Transverse colon (tissue), 4 donors: Measurements from ENCODE around the gene ACO1. TPM values are rescaled to one million over a fixed set of nuclear protein-coding genes. Genes with fewer than 3 reads are reported as not detected.

Experiments used
- DNase-seq: peaks from one replicate; pipeline ENCODE4 v3.0.0-alpha.2; 2019
- H3K27ac ChIP-seq, 4 donors: fragments of 200-600 bp; sonication (generic); 2 replicates each; pipeline ENCODE4 v1.5.1; 2016 to 2018; ENCODE audit warnings: inconsistent platforms in 4 of 4
- H3K27me3 ChIP-seq: fragments of 200-600 bp; sonication (generic); 2 replicates; pipeline ENCODE4 v1.5.1; 2017; ENCODE audit warnings: inconsistent platforms
- H3K36me3 ChIP-seq, 4 donors: fragments of 200-600 bp; sonication (generic); 2 replicates each; pipeline ENCODE4 v1.5.1; 2017 to 2019; ENCODE audit warnings: inconsistent platforms in 4 of 4
- H3K4me1 ChIP-seq, 4 donors: fragments of 200-600 bp; sonication (generic); 2 replicates each; pipeline ENCODE4 v1.5.1; 2017 to 2020; ENCODE audit warnings: inconsistent platforms in 4 of 4
- H3K4me3 ChIP-seq, 4 donors: fragments of 200-600 bp; sonication (generic); 1 replicate in 1 of 4; 2 replicates in 3 of 4; pipeline versions ENCODE4 v1.5.1 to v1.6.1; 2017 to 2019; ENCODE audit warnings: inconsistent platforms in 4 of 4
- H3K9me3 ChIP-seq, 2 donors: fragments of 200-600 bp; sonication (generic); 2 replicates each; pipeline ENCODE4 v1.5.1; 2017 to 2019; ENCODE audit warnings: inconsistent platforms in 2 of 2
- CTCF ChIP-seq, 5 experiments: fragments of 200-600 bp in 3 of 5; fragments of 450-650 bp in 2 of 5; sonication (generic) in 3 of 5; IDR thresholded peaks; 1 replicate in 2 of 5; 2 replicates in 3 of 5; pipeline ENCODE4 v1.5.1; 2016 to 2017; ENCODE audit warnings: antibody characterized with exemption in 5 of 5, inconsistent platforms in 3 of 5, mild to moderate bottlenecking in 2 of 5, moderate library complexity in 1 of 5
- EP300 ChIP-seq: sonication (generic); formaldehyde crosslinking; IDR thresholded peaks from one replicate; pipeline ENCODE4 v1.6.1; 2017; ENCODE audit warnings: antibody characterized with exemption, low read depth
- POLR2A ChIP-seq: fragments of 450-650 bp; IDR thresholded peaks from one replicate; pipeline ENCODE4 v1.6.1; 2016; ENCODE audit warnings: antibody characterized with exemption, mild to moderate bottlenecking, moderate library complexity
- POLR2AphosphoS5 ChIP-seq, 3 donors: sonication (generic); formaldehyde crosslinking; IDR thresholded peaks; one replicate each; pipeline ENCODE4 v1.6.1; 2016; ENCODE audit warnings: antibody characterized with exemption in 3 of 3
- WGBS, 2 donors: methylation state at CpG; one replicate each; pipeline ENCODE4 v1.1.5; 2018; ENCODE audit warnings: low coverage in 1 of 2; 5-methylcytosine and 5-hydroxymethylcytosine counted together
- in situ Hi-C, 4 donors: fragments of 200-750 bp; cut with MboI; loops; one replicate each; pipeline versions ENCODE4 v1.15.0 to v1.15.1; 2017; ENCODE audit warnings: low sequenced_read_pairs in 3 of 4, low pct_ligation_motif_present in 1 of 4, low pct_unique_long_range_greater_than_20kb in 1 of 4
- intact Hi-C: fragments of 100-400 bp; cut with DNase I; formaldehyde crosslinking; loops from one replicate; pipeline ENCODE4 v1.15.1; 2023; ENCODE audit warnings: low total_unique reads
- total RNA-seq, 4 donors: library from RNA; depleted of rRNA; stranded (reverse); fragments of >200 nt; gene quantifications; one replicate each; pipeline ENCODE4 v1.1.0, GENCODE V29; 2016

Gene ACO1
- total RNA-seq, 4 donors from 2014 or later, result 10.1 to 34.5 (median 27.3) TPM

DNA sequence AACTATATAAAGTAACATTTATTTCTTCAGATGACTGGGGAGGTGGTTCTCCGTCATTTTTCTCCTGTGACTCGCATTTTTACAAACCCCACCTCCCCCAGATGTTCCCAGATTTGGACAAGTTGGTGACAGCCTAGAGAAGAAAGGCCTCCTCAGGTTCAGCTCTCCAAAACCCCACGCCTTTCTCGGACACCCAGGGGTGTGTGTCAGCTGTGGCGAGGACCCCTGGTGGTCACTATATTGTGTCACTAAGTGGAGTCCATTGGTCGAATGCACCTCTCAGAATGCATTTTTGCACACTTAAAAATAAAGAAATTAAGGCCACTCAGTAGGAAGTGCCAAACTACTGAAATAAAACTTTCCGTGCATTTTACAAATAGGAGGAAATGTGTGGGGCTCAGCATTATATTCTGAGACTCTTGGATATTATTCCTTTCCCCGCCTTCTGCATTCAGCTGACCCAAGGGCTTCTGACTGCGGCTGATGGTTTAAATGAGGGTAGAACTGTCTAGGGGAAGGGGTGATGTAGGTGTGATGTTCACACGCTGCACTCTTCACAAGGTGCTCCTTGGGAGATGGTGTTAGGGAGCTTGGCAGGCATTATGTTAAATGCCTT is 47.6 kb downstream of the ACO1 start:
- Histone ChIP-seq H3K36me3 (peaks cover 0 to 28% (median 13%) of the 10 kb centered on the region in 4 donors), H3K4me1 (peaks cover 0 to 6% (median 0%) of the 10 kb centered on the region in 4 donors), H3K27ac (no peak overlapping the region), H3K27me3 (no peaks in the 10 kb centered on the region), H3K9me3 (no peaks in the 10 kb centered on the region), H3K4me3 (no peak overlapping the region)
- in situ Hi-C loops, result loop anchor here in 1 of 4 donors (5.0 kb wide), 1 partner anchor 50 kb away; the partner anchor contains the start of gene ACO1
- peak; percentile 38 for DNase-seq
- 72 to 75% methylated on average over 2 to 10 of the region's 10 CpGs for WGBS, 2 donors
- intact Hi-C loops, result loop anchor here (5.0 kb wide), 1 partner anchor 50 kb away; the partner anchor contains the start of gene ACO1
- TF ChIP-seq POLR2AphosphoS5 (IDR thresholded peaks at IDR 0.05) (no peak), CTCF (IDR thresholded peaks at IDR 0.05) (peak; percentile 37 to 51 (median 46))

DNA sequence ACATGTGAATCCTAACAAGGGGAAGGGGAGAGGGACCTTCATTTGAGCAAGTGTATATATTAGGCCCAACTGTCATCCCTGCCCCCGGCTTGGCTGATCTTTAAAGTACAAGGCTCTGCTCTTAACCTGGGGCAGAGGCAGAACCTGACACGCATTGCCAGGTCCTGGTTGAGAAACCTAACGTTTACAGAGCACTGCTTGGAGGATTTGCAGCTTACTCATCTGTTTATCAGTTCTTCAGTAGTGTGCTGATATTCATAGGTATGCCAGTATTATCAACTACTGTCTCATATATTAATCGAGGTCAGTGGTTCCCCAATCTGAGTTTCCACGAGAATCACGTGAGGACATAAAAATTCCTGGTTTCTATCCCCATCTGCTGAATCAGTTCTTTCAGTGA is 50.4 kb downstream of the ACO1 start:
- Histone ChIP-seq H3K4me3 (no peak overlapping the region), H3K36me3 (peaks cover 0 to 38% (median 17%) of the 10 kb centered on the region in 4 donors), H3K27me3 (no peaks in the 10 kb centered on the region), H3K9me3 (no peaks in the 10 kb centered on the region), H3K27ac (no peak overlapping the region), H3K4me1 (no peaks in the 10 kb centered on the region)
- DNase-seq, result no peak
- in situ Hi-C loops, result loop anchor here in 1 of 4 donors (5.0 kb wide), 1 partner anchor 53 kb away; the partner anchor contains the start of gene ACO1
- intact Hi-C loops, result loop anchor here (5.0 kb wide), 1 partner anchor 53 kb away; the partner anchor contains the start of gene ACO1
- TF ChIP-seq POLR2A, result no peak
- TF ChIP-seq POLR2AphosphoS5 (IDR thresholded peaks at IDR 0.05), result no peak
- no peak for TF ChIP-seq CTCF (IDR thresholded peaks at IDR 0.05)
- TF ChIP-seq EP300, result no peak
- WGBS, 2 donors, result 86 to 87% methylated on average over 3 to 6 of the region's 6 CpGs

DNA sequence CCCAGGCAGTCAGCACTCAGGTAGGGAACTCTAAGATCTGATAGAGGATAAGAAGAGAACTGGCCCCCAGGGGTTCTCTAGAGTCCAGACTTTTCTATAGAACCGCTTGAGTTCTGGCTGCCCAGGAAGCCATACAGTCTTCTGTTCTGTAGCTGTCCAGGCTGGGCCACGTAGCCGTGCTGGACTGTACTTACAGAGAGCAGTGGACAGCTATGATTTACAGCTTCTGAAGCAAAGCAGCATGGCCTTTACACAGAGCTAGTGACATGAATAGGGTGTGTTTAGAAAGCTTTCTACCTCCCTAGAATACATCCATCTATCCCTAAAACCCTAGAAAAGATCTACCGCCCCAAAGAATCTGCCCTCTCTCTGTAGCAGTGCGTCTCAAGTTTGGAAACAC is 57.2 kb downstream of the ACO1 start:
- no peaks in the 10 kb centered on the region for H3K4me1 ChIP-seq
- 53 to 79% methylated on average over 2 to 5 of the region's 5 CpGs for WGBS, 2 donors

DNA sequence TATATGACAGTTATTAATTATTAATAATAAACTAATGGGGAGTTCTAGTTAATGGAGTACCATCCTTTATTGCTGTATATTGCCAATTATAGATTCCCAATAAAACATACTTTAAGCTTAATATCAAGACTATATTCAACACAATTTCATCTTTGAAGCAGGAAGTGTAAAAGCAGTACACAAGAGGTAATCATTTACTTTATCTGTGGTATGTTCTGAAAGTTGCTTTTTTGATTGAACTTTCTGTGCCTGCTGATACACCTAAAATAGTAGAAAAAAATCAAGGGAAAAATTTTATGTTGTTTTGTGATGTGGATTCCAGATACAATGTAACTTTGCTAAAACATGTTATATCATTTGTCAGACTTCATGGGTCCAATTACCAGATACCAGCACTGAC is 58.0 kb downstream of the ACO1 start:
- intact Hi-C loops (no loop called here), in situ Hi-C loops (no loop called here)
- H3K4me3 ChIP-seq, result no peak overlapping the region
- no peak for DNase-seq
- TF ChIP-seq POLR2AphosphoS5 (IDR thresholded peaks at IDR 0.05) (no peak), POLR2A (no peak), CTCF (IDR thresholded peaks at IDR 0.05) (no peak)
- no peak overlapping the region for H3K27ac ChIP-seq
- no peaks in the 10 kb centered on the region for H3K4me1 ChIP-seq
- H3K36me3 ChIP-seq, result peaks cover 0 to 20% (median 9%) of the 10 kb centered on the region in 4 donors
- no peaks in the 10 kb centered on the region for H3K27me3 ChIP-seq
- no peaks in the 10 kb centered on the region for H3K9me3 ChIP-seq

More for the DNA sequence above, 57.2 kb downstream of the ACO1 start:
- in situ Hi-C loops, result no loop called here
- no peak overlapping the region for H3K4me3 ChIP-seq
- TF ChIP-seq EP300 (no peak), POLR2AphosphoS5 (IDR thresholded peaks at IDR 0.05) (no peak), POLR2A (no peak)
- peaks cover 0 to 20% (median 10%) of the 10 kb centered on the region in 4 donors for H3K36me3 ChIP-seq
- H3K27ac ChIP-seq, result no peak overlapping the region
- H3K9me3 ChIP-seq, result no peaks in the 10 kb centered on the region
- intact Hi-C loops, result no loop called here
- H3K27me3 ChIP-seq, result no peaks in the 10 kb centered on the region
- no peak for DNase-seq
